ENCODE data around the gene UNCX. TPM values are rescaled to one million over a fixed set of nuclear protein-coding genes. Genes with fewer than 3 reads are reported as not detected.

UNCX gene
- total and polyA plus RNA-seq, 4 donors: not detected

GRCh38 chr7:1229956-1230355 is 2.7 kb upstream of the UNCX start:
- no peak for DNase-seq
- H3K9me3 ChIP-seq (ENCODE audit: control insufficient read depth in 4 of 4, insufficient read depth in 3 of 4, low read length in 3 of 4): peaks cover 0 to 5% (median 0%) of the 10 kb centered on the region in 4 donors
- H3K4me3 ChIP-seq: no peak overlapping the region
- H3K4me1 ChIP-seq (ENCODE audit: control insufficient read depth in 5 of 5, insufficient read depth in 5 of 5, low read length in 5 of 5): peaks cover 0 to 4% (median 0%) of the 10 kb centered on the region in 5 donors
- WGBS, 2 donors: 3 to 4% methylated on average over 19 to 28 of the region's 37 CpGs
- H3K9ac ChIP-seq (ENCODE audit: insufficient read depth in 1 of 2, low read length in 2 of 2): no peak overlapping the region
- H3K27me3 ChIP-seq (ENCODE audit: control insufficient read depth in 3 of 3, insufficient read depth in 3 of 3, low read length in 2 of 3): peaks cover 30 to 76% (median 74%) of the 10 kb centered on the region in 3 donors
- no peak overlapping the region for H3K27ac ChIP-seq (ENCODE audit: low read depth in 1 of 2, low read length in 1 of 2)
- no peaks in the 10 kb centered on the region for H3K36me3 ChIP-seq (ENCODE audit: control insufficient read depth in 4 of 4, insufficient read depth in 4 of 4, low read length in 4 of 4)
- no peak for TF ChIP-seq CTCF (IDR thresholded peaks at IDR 0.05; ENCODE audit: control extremely low read depth, extremely low read depth)
- ATAC-seq (ENCODE audit: insufficient read depth, low FRiP score): no peak

GRCh38 chr7:1230411-1231213 is 2.1 kb upstream of the UNCX start:
- H3K4me3 ChIP-seq: no peak overlapping the region
- H3K9ac ChIP-seq (ENCODE audit: insufficient read depth in 1 of 2, low read length in 2 of 2): no peak overlapping the region
- WGBS, 2 donors: 5 to 9% methylated on average over 64 of the region's 64 CpGs
- no peaks in the 10 kb centered on the region for H3K36me3 ChIP-seq (ENCODE audit: control insufficient read depth in 4 of 4, insufficient read depth in 4 of 4, low read length in 4 of 4)
- peaks cover 0 to 4% (median 0%) of the 10 kb centered on the region in 5 donors for H3K4me1 ChIP-seq (ENCODE audit: control insufficient read depth in 5 of 5, insufficient read depth in 5 of 5, low read length in 5 of 5)
- peaks cover 0 to 5% (median 0%) of the 10 kb centered on the region in 4 donors for H3K9me3 ChIP-seq (ENCODE audit: control insufficient read depth in 4 of 4, insufficient read depth in 3 of 4, low read length in 3 of 4)
- no peak for ATAC-seq (ENCODE audit: insufficient read depth, low FRiP score)
- no peak for TF ChIP-seq CTCF (IDR thresholded peaks at IDR 0.05; ENCODE audit: control extremely low read depth, extremely low read depth)
- no peak overlapping the region for H3K27ac ChIP-seq (ENCODE audit: low read depth in 1 of 2, low read length in 1 of 2)
- DNase-seq: no peak
- H3K27me3 ChIP-seq (ENCODE audit: control insufficient read depth in 3 of 3, insufficient read depth in 3 of 3, low read length in 2 of 3): peaks cover 32 to 77% (median 71%) of the 10 kb centered on the region in 3 donors

- Histone ChIP-seq H3K4me3 (no peak overlapping the region), H3K4me1 (ENCODE audit: control insufficient read depth in 5 of 5, insufficient read depth in 5 of 5, low read length in 5 of 5) (peaks cover 0 to 10% (median 0%) of the 10 kb centered on the region in 5 donors), H3K27ac (ENCODE audit: low read depth in 1 of 2, low read length in 1 of 2) (no peak overlapping the region), H3K36me3 (ENCODE audit: control insufficient read depth in 4 of 4, insufficient read depth in 4 of 4, low read length in 4 of 4) (no peaks in the 10 kb centered on the region), H3K9me3 (ENCODE audit: control insufficient read depth in 4 of 4, insufficient read depth in 3 of 4, low read length in 3 of 4) (peaks cover 0 to 5% (median 0%) of the 10 kb centered on the region in 4 donors), H3K27me3 (ENCODE audit: control insufficient read depth in 3 of 3, insufficient read depth in 3 of 3, low read length in 2 of 3) (peaks cover 39 to 69% (median 64%) of the 10 kb centered on the region in 3 donors), H3K9ac (ENCODE audit: insufficient read depth in 1 of 2, low read length in 2 of 2) (no peak overlapping the region)
- no peak for TF ChIP-seq CTCF (IDR thresholded peaks at IDR 0.05; ENCODE audit: control extremely low read depth, extremely low read depth)
- DNase-seq (no peak), ATAC-seq (ENCODE audit: insufficient read depth, low FRiP score) (no peak)
- 6 to 7% methylated on average over 31 to 40 of the region's 40 CpGs for WGBS, 2 donors
These were observed 1.2 kb upstream of the UNCX start for GRCh38 chr7:1231214-1232102.

All from lung (tissue), 12 donors.